Measurements from ENCODE around the gene PRUNE2.
A peak's percentile ranks its signal among the peaks of the same experiment; 100 is the strongest.
"Not testable (repeated sequence)": the region's sequence is repeated elsewhere in the genome, so short reads cannot be mapped to it uniquely, and the experiment has no call there.

The PRUNE2 gene

GRCh38 chr9:76684213-76684612 lies 221.7 kb downstream of the PRUNE2 start:
- no peak overlapping the region for H3K27ac Mint-ChIP-seq
- H3K27me3 Mint-ChIP-seq: peaks cover 10% of the 10 kb centered on the region
- H3K36me3 Mint-ChIP-seq (ENCODE audit: low read depth): no peaks in the 10 kb centered on the region
- peaks cover 26% of the 10 kb centered on the region for H3K4me1 Mint-ChIP-seq (ENCODE audit: low read depth)
- no peaks in the 10 kb centered on the region for H3K9me3 Mint-ChIP-seq
- no peak overlapping the region for H3K4me3 Mint-ChIP-seq

GRCh38 chr9:76681556-76681955 lies 224.4 kb downstream of the PRUNE2 start:
- no peaks in the 10 kb centered on the region for H3K27me3 Mint-ChIP-seq
- no peak overlapping the region for H3K4me3 Mint-ChIP-seq

GRCh38 chr9:76680716-76681425 lies 225.0 kb downstream of the PRUNE2 start:
- Mint-ChIP-seq H3K36me3 (ENCODE audit: low read depth) (no peaks in the 10 kb centered on the region), H3K4me1 (ENCODE audit: low read depth) (peaks cover 8% of the 10 kb centered on the region), H3K4me3 (peak overlapping the region; percentile 15), H3K9me3 (no peaks in the 10 kb centered on the region), H3K27ac (peak overlapping the region; percentile 68), H3K27me3 (no peaks in the 10 kb centered on the region)

More at GRCh38 chr9:76681556-76681955, 224.4 kb downstream of the PRUNE2 start:
- no peaks in the 10 kb centered on the region for H3K9me3 Mint-ChIP-seq
- H3K4me1 Mint-ChIP-seq (ENCODE audit: low read depth): peaks cover 8% of the 10 kb centered on the region
- H3K36me3 Mint-ChIP-seq (ENCODE audit: low read depth): no peaks in the 10 kb centered on the region
- no peak overlapping the region for H3K27ac Mint-ChIP-seq

- Mint-ChIP-seq H3K36me3 (ENCODE audit: low read depth) (no peaks in the 10 kb centered on the region), H3K4me3 (no peak overlapping the region), H3K9me3 (no peaks in the 10 kb centered on the region), H3K27ac (no peak overlapping the region), H3K27me3 (no peaks in the 10 kb centered on the region), H3K4me1 (ENCODE audit: low read depth) (peaks cover 8% of the 10 kb centered on the region)
Measured at GRCh38 chr9:76677481-76678055, 228.3 kb downstream of the PRUNE2 start.

GRCh38 chr9:76676857-76677256 lies 229.1 kb downstream of the PRUNE2 start:
- Mint-ChIP-seq H3K9me3 (no peaks in the 10 kb centered on the region), H3K36me3 (ENCODE audit: low read depth) (no peaks in the 10 kb centered on the region), H3K4me1 (ENCODE audit: low read depth) (peaks cover 8% of the 10 kb centered on the region), H3K4me3 (no peak overlapping the region), H3K27me3 (no peaks in the 10 kb centered on the region), H3K27ac (no peak overlapping the region)

GRCh38 chr9:76667521-76667957 lies 238.4 kb downstream of the PRUNE2 start:
- Mint-ChIP-seq H3K36me3 (ENCODE audit: low read depth) (no peaks in the 10 kb centered on the region), H3K4me3 (no peak overlapping the region), H3K4me1 (ENCODE audit: low read depth) (no peaks in the 10 kb centered on the region), H3K9me3 (no peaks in the 10 kb centered on the region), H3K27ac (no peak overlapping the region), H3K27me3 (no peaks in the 10 kb centered on the region)

GRCh38 chr9:76665966-76666365 lies 239.9 kb downstream of the PRUNE2 start:
- not testable (repeated sequence) for H3K4me1 Mint-ChIP-seq (ENCODE audit: low read depth); H3K36me3 Mint-ChIP-seq (ENCODE audit: low read depth); H3K4me3 Mint-ChIP-seq; H3K27me3 Mint-ChIP-seq; H3K27ac Mint-ChIP-seq; H3K9me3 Mint-ChIP-seq

GRCh38 chr9:76665458-76665857 lies 240.5 kb downstream of the PRUNE2 start:
- Mint-ChIP-seq H3K27ac (no peak overlapping the region), H3K4me3 (no peak overlapping the region), H3K27me3 (no peaks in the 10 kb centered on the region), H3K36me3 (ENCODE audit: low read depth) (no peaks in the 10 kb centered on the region), H3K4me1 (ENCODE audit: low read depth) (no peaks in the 10 kb centered on the region), H3K9me3 (no peaks in the 10 kb centered on the region)

GRCh38 chr9:76664120-76664519 lies 241.8 kb downstream of the PRUNE2 start:
- Mint-ChIP-seq H3K4me3 (no peak overlapping the region), H3K9me3 (no peaks in the 10 kb centered on the region), H3K4me1 (ENCODE audit: low read depth) (no peaks in the 10 kb centered on the region), H3K27ac (no peak overlapping the region), H3K27me3 (no peaks in the 10 kb centered on the region), H3K36me3 (ENCODE audit: low read depth) (no peaks in the 10 kb centered on the region)

GRCh38 chr9:76662476-76663281 lies 243.2 kb downstream of the PRUNE2 start:
- no peaks in the 10 kb centered on the region for H3K9me3 Mint-ChIP-seq
- peaks cover 4% of the 10 kb centered on the region for H3K27me3 Mint-ChIP-seq
- no peak overlapping the region for H3K4me3 Mint-ChIP-seq
- H3K27ac Mint-ChIP-seq: no peak overlapping the region
- no peaks in the 10 kb centered on the region for H3K36me3 Mint-ChIP-seq (ENCODE audit: low read depth)
- peaks cover 8% of the 10 kb centered on the region for H3K4me1 Mint-ChIP-seq (ENCODE audit: low read depth)

GRCh38 chr9:76658510-76659231 lies 247.2 kb downstream of the PRUNE2 start:
- Mint-ChIP-seq H3K27ac (peak overlapping the region; percentile 56), H3K27me3 (peaks cover 4% of the 10 kb centered on the region), H3K4me3 (no peak overlapping the region), H3K4me1 (ENCODE audit: low read depth) (peaks cover 39% of the 10 kb centered on the region), H3K36me3 (ENCODE audit: low read depth) (no peaks in the 10 kb centered on the region), H3K9me3 (no peaks in the 10 kb centered on the region)

- H3K27me3 Mint-ChIP-seq: peaks cover 4% of the 10 kb centered on the region
- no peaks in the 10 kb centered on the region for H3K9me3 Mint-ChIP-seq
- H3K4me3 Mint-ChIP-seq: no peak overlapping the region
- no peaks in the 10 kb centered on the region for H3K36me3 Mint-ChIP-seq (ENCODE audit: low read depth)
- H3K4me1 Mint-ChIP-seq (ENCODE audit: low read depth): peaks cover 44% of the 10 kb centered on the region
- no peak overlapping the region for H3K27ac Mint-ChIP-seq
Measured at GRCh38 chr9:76657265-76657664, 248.6 kb downstream of the PRUNE2 start.

GRCh38 chr9:76655971-76656370 lies 249.9 kb downstream of the PRUNE2 start:
- Mint-ChIP-seq H3K27ac (no peak overlapping the region), H3K36me3 (ENCODE audit: low read depth) (no peaks in the 10 kb centered on the region), H3K27me3 (peaks cover 4% of the 10 kb centered on the region), H3K4me1 (ENCODE audit: low read depth) (peaks cover 57% of the 10 kb centered on the region), H3K9me3 (no peaks in the 10 kb centered on the region), H3K4me3 (no peak overlapping the region)

- Mint-ChIP-seq H3K4me1 (ENCODE audit: low read depth) (peaks cover 64% of the 10 kb centered on the region), H3K27me3 (peaks cover 4% of the 10 kb centered on the region), H3K9me3 (no peaks in the 10 kb centered on the region), H3K36me3 (ENCODE audit: low read depth) (no peaks in the 10 kb centered on the region), H3K27ac (peak overlapping the region; percentile 34), H3K4me3 (peak overlapping the region; percentile 7)
Measured at GRCh38 chr9:76655121-76655541, 250.8 kb downstream of the PRUNE2 start.

GRCh38 chr9:76654575-76654974 lies 251.3 kb downstream of the PRUNE2 start:
- Mint-ChIP-seq H3K36me3 (ENCODE audit: low read depth) (no peaks in the 10 kb centered on the region), H3K9me3 (no peaks in the 10 kb centered on the region), H3K27me3 (peaks cover 4% of the 10 kb centered on the region), H3K27ac (peak overlapping the region; percentile 12), H3K4me3 (no peak overlapping the region), H3K4me1 (ENCODE audit: low read depth) (peaks cover 64% of the 10 kb centered on the region)

All from stimulated activated naive CD8-positive, alpha-beta T cell treated with anti-CD3 and anti-CD28 coated beads, Interleukin-15, Interleukin-2, amounts not matched to agents 100 ng/mL and 50 ng/mL, for 24 hours (primary cell).